Endometrial microvascular endothelial cells (primary cell): ENCODE measurements around the gene SETX. TPM values are rescaled to one million over a fixed set of nuclear protein-coding genes. Genes with fewer than 3 reads are reported as not detected.
"Not testable (repeated sequence)": the region's sequence is repeated elsewhere in the genome, so short reads cannot be mapped to it uniquely, and the experiment has no call there.

Source experiments
- in situ Hi-C: cut with HindIII; loops from 2 replicates; pipeline ENCODE4 v1.10.0; 2017; ENCODE audit warnings: low sequenced_read_pairs, low pct_unique_long_range_greater_than_20kb; ENCODE audit errors: inconsistent ontology term
- total RNA-seq: library from RNA; depleted of rRNA; stranded (reverse); fragments of >200 nt; gene quantifications from one replicate; pipeline ENCODE4 v1.2.3, GENCODE V29; 2015; ENCODE audit errors: inconsistent ontology term

The SETX gene
- total RNA-seq, result 25.4 TPM

DNA sequence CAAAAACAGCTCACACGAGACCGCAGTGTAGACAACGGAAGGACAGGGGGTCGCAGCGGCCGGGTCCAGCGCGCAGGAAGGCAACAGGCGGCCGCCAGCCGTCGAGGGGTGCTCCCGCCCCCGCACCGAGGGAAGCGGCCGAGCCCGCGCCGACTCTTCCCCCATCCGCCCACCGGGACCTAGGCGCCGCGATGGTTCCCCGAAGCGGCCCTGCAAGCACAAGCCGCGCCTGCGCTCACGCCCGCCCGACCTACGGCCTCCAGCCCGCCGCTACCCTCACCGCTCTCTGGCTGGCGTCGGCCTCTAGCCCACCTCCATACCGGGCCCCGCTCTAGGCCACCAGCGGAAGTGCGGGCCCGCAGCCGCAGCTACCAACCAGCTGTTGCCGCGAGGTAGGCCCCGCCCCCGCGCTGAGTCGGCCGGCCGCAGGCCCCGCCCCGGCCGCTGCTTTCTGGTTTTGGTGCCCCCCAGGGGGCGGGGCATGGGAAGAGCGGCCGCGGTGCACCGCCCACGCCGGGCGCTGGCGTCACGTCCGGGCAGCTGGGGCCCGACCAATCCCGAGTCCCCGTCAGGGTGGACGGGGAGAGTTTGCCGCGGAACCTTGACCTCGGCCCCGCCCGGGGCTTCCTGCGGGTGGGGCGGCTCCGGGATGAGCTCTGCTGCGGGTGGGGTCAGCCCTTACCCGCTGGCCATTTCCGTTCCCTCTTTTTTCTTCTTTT is at the start of gene SETX:
TSS of gene SETX (minus strand) at position 350 of the 719 bp plus-strand sequence. CDS start 5,558 bp downstream, outside the sequence.
- in situ Hi-C loops, result no loop called here

- in situ Hi-C loops, result no loop called here
These were observed 49.6 kb upstream of the SETX start for GRCh38 chr9:132404228-132404881.

DNA sequence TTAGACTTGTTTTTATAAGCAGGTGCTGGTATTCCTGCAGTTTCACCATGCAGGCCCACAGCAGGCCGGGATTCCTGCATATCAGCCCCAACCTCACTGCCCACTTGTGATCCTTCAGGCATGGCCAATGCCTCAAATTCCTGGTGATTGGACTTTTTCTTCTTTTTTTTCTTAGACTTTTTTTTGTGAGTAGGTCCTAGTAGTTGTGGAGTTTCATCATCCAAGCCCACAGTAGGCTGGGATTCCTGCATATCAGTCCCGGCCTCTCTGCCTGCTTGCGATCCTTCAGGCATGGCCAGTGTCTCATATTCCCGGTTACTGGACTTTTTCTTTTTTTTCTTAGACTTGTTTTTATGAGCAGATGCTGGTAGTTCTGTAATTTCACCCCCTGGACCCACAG is 47.0 kb upstream of the SETX start:
- in situ Hi-C loops, result no loop called here

- in situ Hi-C loops, result no loop called here
These were observed 40.8 kb upstream of the SETX start for GRCh38 chr9:132395560-132395959.

GRCh38 chr9:132391449-132391848 is 36.7 kb upstream of the SETX start:
- in situ Hi-C loops, result no loop called here

DNA sequence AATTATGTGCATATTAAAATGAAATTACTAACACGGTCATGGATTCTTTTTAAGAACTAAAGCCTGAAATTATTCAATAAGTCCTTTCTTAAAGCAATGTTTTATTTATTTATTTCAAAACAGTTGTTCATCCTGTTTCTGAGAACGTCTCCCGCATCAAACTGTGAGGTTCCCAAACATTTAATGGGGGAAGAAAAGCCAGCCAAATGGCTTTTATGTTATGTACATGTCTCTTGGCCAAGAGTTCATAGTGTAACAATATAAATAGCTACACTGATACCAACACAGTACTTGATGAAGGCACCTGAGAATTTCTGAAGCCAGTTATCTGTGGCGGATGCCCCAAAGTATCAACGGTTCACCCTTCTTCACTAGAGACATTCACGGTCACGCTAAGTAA is 36.2 kb upstream of the SETX start:
- in situ Hi-C loops, result no loop called here

DNA sequence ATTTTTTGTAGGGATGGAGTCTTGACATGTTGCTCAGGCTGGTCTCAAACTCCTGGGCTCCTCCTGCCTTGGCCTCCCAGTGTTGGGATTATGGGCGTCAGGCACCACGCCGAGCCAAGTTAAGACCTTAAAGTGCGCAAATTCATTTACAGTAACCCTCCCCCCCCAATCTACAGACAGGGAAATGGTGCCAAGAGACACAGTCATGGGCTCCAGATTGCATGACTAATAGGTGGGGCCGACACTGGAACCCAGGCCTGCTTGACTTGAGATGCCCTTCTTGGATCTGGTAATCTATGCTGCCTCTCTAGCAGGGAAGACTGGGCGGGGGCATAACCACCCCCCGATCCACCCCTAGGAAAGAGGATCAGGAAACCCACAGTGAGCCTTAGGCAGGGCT is 32.3 kb upstream of the SETX start:
- in situ Hi-C loops, result no loop called here

GRCh38 chr9:132384376-132384775 is 29.6 kb upstream of the SETX start:
- in situ Hi-C loops, result no loop called here

- in situ Hi-C loops, result no loop called here
These were observed 28.7 kb upstream of the SETX start for GRCh38 chr9:132383462-132383883.

DNA sequence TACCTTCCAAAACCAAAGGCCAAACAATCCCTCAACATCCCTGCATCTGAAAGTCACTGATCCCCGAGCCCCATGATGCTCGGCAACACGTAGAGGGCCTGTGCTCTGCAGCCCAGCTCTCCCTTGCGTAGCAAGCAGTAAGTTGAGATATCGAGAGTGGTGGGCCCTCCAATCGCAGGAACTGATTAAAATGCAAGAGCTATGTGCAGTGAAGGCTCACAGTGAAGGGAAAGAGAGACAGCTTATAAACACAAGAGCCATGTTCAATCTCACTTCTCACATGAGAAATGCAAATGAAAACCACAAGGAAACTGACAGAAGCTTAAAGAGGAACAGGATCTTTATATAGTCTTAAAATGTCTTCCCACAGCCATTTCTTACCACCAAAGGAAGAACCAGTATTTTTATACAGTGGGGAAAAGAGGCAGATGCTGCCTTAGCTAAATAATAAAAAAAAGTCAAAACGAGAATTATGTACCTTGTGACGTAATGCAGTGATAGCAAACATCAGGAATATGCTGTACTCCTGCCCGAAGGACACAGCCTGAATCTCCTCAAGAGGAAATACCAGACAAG is 27.3 kb upstream of the SETX start:
- in situ Hi-C loops, result no loop called here

DNA sequence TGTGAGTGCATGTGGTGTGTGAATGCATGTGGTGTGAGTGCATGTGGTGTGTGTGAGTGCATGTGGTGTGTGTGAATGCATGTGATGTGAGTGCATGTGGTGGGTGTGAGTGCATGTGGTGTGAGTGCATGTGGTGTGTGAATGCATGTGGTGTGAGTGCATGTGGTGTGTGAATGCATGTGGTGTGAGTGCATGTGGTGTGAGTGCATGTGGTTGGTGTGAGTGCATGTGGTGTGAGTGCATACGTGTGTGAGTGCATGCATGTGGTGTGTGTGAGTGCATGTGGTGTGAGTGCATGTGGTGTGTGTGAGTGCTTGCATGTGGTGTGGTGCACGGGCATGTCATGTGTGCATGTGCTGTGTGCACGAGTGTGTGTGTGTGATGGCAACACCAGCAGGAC is 23.6 kb upstream of the SETX start:
- in situ Hi-C loops, result not testable (repeated sequence)

GRCh38 chr9:132377769-132378168 is 23.0 kb upstream of the SETX start:
- in situ Hi-C loops, result not testable (repeated sequence)

- in situ Hi-C loops, result no loop called here
These were observed 17.6 kb upstream of the SETX start for GRCh38 chr9:132372177-132373095.

DNA sequence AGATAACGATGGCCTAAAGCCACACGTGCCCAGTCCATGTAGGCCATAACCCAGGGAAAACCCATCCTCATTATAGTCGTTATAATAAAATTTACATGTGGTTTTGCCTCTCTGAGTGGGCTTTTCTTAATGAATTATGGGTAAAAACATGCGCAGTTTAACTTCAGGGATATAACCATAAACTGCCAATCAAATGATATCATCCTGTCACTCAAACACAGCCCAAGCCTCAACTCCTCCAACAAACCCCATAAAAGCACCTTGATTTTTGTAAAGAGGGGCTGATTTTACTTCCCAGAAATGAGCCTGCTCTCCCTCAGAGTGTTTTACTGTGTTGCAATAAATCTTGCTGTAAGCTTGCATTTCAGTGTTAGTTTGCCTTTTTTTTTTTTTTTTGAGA is 15.8 kb upstream of the SETX start:
- in situ Hi-C loops, result no loop called here

DNA sequence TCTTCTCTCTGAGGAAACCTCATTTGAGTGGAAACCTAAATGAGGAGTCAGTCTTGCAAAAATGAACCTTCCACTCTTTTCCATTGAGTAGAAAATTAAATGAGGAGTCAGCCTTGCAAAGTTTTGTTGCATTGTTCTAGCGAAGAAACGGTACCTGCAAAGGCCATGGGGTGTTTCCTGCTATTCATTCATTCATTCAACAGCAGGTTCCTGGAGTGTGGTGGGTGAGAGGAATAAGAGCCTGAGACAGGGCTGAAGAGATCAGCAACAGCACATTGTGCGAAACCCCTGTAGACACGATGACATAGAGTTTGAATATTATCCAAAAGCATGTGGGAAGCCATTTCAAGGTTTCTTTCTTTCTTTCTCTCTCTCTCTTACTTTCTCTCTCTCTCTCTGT is 14.6 kb upstream of the SETX start:
- in situ Hi-C loops, result no loop called here

GRCh38 chr9:132367613-132368313 is 13.0 kb upstream of the SETX start:
- in situ Hi-C loops, result no loop called here

DNA sequence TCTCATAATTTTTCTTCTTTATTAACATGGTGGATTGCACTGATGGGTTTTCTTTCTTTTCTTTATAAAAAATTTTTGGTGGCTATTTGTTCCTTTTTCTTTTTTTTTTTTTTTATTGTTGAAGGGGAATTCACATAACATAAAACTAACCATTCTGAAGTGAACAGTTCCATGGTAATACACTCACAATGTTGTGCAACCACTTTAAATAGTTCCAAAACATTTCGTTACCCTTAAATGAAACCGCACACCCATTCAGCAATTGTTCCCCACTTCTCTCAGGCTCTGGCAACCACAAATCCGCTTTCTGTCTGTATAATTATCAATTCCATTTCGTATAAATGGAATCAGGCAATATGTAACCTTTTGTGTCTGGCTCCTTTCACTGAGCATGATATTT is 11.7 kb upstream of the SETX start:
- in situ Hi-C loops, result no loop called here

DNA sequence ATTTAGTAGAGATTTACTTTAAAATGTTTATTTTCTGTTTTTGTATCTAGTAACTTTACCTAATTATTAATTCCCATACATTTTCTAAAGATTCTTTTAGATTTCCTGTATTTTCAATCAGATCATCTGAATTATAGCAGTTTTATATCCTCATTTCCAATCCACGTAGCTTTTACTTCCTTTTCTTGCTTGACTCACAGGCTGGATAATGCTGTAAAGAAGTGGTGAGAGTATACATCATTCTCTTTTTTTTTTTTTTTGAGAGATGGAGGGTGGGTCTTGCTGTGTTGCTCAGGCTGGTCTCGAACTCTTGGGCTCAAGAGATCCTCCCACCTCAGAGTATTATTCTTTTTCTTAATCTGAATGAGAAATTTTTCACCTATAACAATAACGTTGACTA is 11.2 kb upstream of the SETX start:
- in situ Hi-C loops, result no loop called here

- in situ Hi-C loops, result no loop called here
These were observed 9.3 kb upstream of the SETX start for GRCh38 chr9:132364068-132364467.
